Brain microvascular endothelial cell (primary cell): ENCODE data around the gene NPNT.
"Not testable (repeated sequence)": the region's sequence is repeated elsewhere in the genome, so short reads cannot be mapped to it uniquely, and the experiment has no call there.

Source experiments
- DNase-seq: peaks from one replicate; pipeline ENCODE4 v3.0.0-alpha.2; 2020
- H3K27ac ChIP-seq: fragments of 250-450 bp; sonication (Bioruptor Pico); 2 replicates; pipeline ENCODE4 v1.5.1; 2020; ENCODE audit warnings: mild to moderate bottlenecking, moderate library complexity
- H3K27me3 ChIP-seq: fragments of 250-450 bp; sonication (Bioruptor Pico); replicated peaks from 2 replicates; pipeline ENCODE4 v1.5.1; 2020; ENCODE audit warnings: mild to moderate bottlenecking
- H3K36me3 ChIP-seq: fragments of 250-450 bp; sonication (Bioruptor Pico); replicated peaks from 2 replicates; pipeline ENCODE4 v1.5.1; 2020; ENCODE audit warnings: mild to moderate bottlenecking
- H3K4me3 ChIP-seq: 2 replicates; pipeline ENCODE4 v1.5.1; 2011; ENCODE audit warnings: low read depth, mild to moderate bottlenecking, control low read depth, low read length, moderate library complexity
- CTCF ChIP-seq: IDR thresholded peaks from 2 replicates; pipeline ENCODE4 v1.5.1; 2011; ENCODE audit warnings: low read depth, mild to moderate bottlenecking, moderate library complexity, low read length, control low read depth, inconsistent platforms; ENCODE audit errors: missing control alignments
- in situ Hi-C: cut with HindIII; loops from 2 replicates; pipeline ENCODE4 v1.10.0; 2017; ENCODE audit warnings: low sequenced_read_pairs, low pct_ligation_motif_present

Gene NPNT, protein sequence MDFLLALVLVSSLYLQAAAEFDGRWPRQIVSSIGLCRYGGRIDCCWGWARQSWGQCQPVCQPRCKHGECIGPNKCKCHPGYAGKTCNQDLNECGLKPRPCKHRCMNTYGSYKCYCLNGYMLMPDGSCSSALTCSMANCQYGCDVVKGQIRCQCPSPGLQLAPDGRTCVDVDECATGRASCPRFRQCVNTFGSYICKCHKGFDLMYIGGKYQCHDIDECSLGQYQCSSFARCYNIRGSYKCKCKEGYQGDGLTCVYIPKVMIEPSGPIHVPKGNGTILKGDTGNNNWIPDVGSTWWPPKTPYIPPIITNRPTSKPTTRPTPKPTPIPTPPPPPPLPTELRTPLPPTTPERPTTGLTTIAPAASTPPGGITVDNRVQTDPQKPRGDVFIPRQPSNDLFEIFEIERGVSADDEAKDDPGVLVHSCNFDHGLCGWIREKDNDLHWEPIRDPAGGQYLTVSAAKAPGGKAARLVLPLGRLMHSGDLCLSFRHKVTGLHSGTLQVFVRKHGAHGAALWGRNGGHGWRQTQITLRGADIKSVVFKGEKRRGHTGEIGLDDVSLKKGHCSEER

GRCh38 chr4:105894660-105895582 lies at the start of gene NPNT:
Gene NPNT, plus strand, starts transcription at chr4:105895471. Its CDS starts 182 bp downstream, at chr4:105895653.
- Histone ChIP-seq H3K4me3 (peak within 1 kb of the TSS; percentile 38), H3K27ac (no peak within 1 kb of the TSS), H3K36me3 (no peaks in the 10 kb centered on the region), H3K27me3 (peaks cover 70% of the 10 kb centered on the region)
- TF ChIP-seq CTCF = no peak
- in situ Hi-C loops = no loop called here
- DNase-seq = no peak

- Histone ChIP-seq H3K27ac (no peak overlapping the region), H3K27me3 (no peaks in the 10 kb centered on the region), H3K36me3 (no peaks in the 10 kb centered on the region), H3K4me3 (no peak overlapping the region)
- in situ Hi-C loops = no loop called here
- no peak for DNase-seq
- no peak for TF ChIP-seq CTCF
These were observed 49.7 kb upstream of the NPNT start for GRCh38 chr4:105845559-105845958.

DNA sequence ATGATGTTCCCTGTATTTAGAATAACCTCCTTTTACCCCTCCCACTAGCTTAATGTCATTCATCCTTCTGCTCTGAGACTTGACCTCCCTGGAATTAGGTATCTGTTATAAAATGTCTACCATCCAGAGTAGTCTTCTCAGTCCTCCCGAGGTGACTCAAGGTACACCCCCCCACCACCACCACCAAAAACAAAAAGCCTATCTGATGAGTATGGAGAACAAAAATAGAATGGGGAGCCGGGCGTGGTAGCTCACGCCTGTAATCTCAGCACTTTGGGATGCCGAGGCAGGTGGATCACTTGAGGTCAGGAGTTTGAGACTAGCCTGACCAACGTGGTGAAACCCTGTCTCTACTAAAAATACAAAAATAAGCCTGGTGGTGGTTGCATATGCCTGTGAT lies 46.9 kb upstream of the NPNT start:
- H3K27me3 ChIP-seq, DNase-seq, in situ Hi-C loops, H3K4me3 ChIP-seq, H3K36me3 ChIP-seq, H3K27ac ChIP-seq: not testable (repeated sequence)

DNA sequence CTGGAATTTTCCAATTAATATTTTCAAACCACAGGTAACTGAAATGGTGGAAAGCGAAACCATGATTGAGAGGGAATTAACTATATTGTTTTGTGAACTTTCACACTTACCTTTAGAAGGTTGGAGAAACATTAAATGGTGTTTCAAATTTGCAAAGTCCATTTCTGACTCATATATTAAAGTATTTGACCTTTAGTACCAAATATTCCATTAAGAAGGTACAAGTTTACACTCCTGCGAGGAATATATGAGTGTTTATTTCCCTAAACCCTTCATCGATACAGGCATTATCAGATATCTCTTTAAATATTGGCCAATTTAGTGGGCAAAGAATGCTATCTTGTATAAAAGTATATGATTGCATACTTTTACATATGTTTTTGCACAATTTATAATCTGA lies 44.1 kb upstream of the NPNT start:
- Histone ChIP-seq H3K4me3 (no peak overlapping the region), H3K27ac (no peak overlapping the region), H3K27me3 (no peaks in the 10 kb centered on the region), H3K36me3 (no peaks in the 10 kb centered on the region)
- no peak for DNase-seq
- no peak for TF ChIP-seq CTCF
- in situ Hi-C loops = no loop called here

- H3K27ac ChIP-seq, DNase-seq, in situ Hi-C loops, H3K4me3 ChIP-seq, H3K27me3 ChIP-seq, H3K36me3 ChIP-seq: not testable (repeated sequence)
These were observed 43.0 kb upstream of the NPNT start for GRCh38 chr4:105852230-105852629.

DNA sequence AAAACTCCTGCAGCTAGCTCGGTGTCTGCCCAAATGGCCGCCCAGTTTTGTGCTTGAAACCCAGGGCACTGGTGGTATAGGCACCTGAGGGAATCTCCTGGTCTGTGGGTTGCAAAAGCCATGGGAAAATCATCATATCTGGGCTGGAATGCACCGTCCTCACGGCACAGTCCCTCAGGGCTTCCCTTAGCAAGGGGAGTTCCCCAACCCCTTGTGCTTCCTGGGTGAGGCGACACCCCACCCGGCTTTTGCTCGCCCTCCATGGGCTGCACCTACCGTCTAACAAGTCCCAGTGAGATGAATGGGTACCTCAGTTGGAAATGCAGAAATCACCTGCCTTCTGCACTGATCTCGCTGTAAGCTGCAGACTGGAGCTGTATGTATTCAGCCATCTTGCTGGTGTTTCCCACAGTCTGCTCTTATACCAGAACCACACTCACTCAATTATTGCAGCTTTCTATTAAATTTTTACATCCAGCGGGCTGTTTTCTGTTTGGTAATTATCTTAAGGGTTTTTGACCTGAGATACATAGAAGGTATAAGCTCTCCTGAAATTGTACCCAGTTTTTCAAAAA lies 36.7 kb upstream of the NPNT start:
- no peak for DNase-seq
- in situ Hi-C loops = no loop called here
- H3K4me3 ChIP-seq = no peak overlapping the region
- TF ChIP-seq CTCF = no peak
- H3K27ac ChIP-seq = no peak overlapping the region
- H3K27me3 ChIP-seq = no peaks in the 10 kb centered on the region
- H3K36me3 ChIP-seq = no peaks in the 10 kb centered on the region
